HEK293 (cell line): ENCODE data around the gene CNGA4.

ENCODE experiments used
- CTCF ChIA-PET: fragments of 350-600 bp; formaldehyde crosslinking; extraction: SDS; loops from one replicate; lab custom pipeline; 2021; ENCODE audit warnings: antibody characterized with exemption; lab: Yijun Ruan, JAX
- POLR2A ChIA-PET: fragments of 300-600 bp; formaldehyde crosslinking; extraction: SDS; loops from one replicate; lab custom pipeline; 2020; ENCODE audit warnings: antibody characterized with exemption, inconsistent platforms; lab: Yijun Ruan, JAX
- H3K27ac ChIP-seq: fragments of 200-500 bp; sonication (Bioruptor generic); 2 replicates; pipeline ENCODE4 v1.5.1; 2014; ENCODE audit warnings: low read depth, low read length, control low read depth, inconsistent platforms; ENCODE audit errors: extremely low read depth
- H3K36me3 ChIP-seq, 2 experiments: fragments of 200-500 bp in 1 of 2; sonication (Bioruptor generic) in 1 of 2; 1 replicate in 1 of 2; 2 replicates in 1 of 2; pipeline ENCODE4 v1.5.1; 2014 to 2017; ENCODE audit warnings: inconsistent platforms in 2 of 2, low read length in 2 of 2; ENCODE audit not compliant: control insufficient read depth in 2 of 2, insufficient read depth in 1 of 2
- H3K4me1 ChIP-seq: fragments of 200-500 bp; sonication (Bioruptor generic); 2 replicates; pipeline ENCODE4 v1.5.1; 2014; ENCODE audit warnings: mild to moderate bottlenecking, low read length, inconsistent platforms; ENCODE audit not compliant: control insufficient read depth, insufficient read depth
- H3K4me3 ChIP-seq: 2 replicates; pipeline ENCODE4 v1.5.1; 2011; ENCODE audit warnings: low read depth, mild to moderate bottlenecking, control low read depth, low read length, moderate library complexity
- H3K9me3 ChIP-seq: fragments of 200-500 bp; sonication (Bioruptor generic); 2 replicates; pipeline ENCODE4 v1.5.1; 2014; ENCODE audit warnings: low read depth, low read length, inconsistent platforms; ENCODE audit not compliant: control insufficient read depth, insufficient read depth
- GLI2 ChIP-seq: fragments of 450-650 bp; formaldehyde crosslinking; IDR thresholded peaks from 2 replicates; pipeline ENCODE4; 2017; ENCODE audit warnings: missing biosample characterization, missing genetic modification characterization, low read depth, borderline replicate concordance
- MEIS1 ChIP-seq: sonication (generic); formaldehyde crosslinking; IDR thresholded peaks from 2 replicates; pipeline ENCODE4 v1.8.1; 2022; ENCODE audit warnings: missing genetic modification reagents, mild to moderate bottlenecking, borderline replicate concordance
- TRIM28 ChIP-seq: IDR thresholded peaks from 2 replicates; pipeline ENCODE4 v1.6.1; 2011; ENCODE audit warnings: low read length, control low read depth, borderline replicate concordance
- ZBTB26 ChIP-seq: fragments of 450-650 bp; formaldehyde crosslinking; optimal IDR thresholded peaks from 2 replicates; pipeline ENCODE3; 2016; ENCODE audit warnings: missing biosample characterization, mild to moderate bottlenecking, missing genetic modification characterization
- ZBTB49 ChIP-seq: fragments of 450-650 bp; formaldehyde crosslinking; IDR thresholded peaks from 2 replicates; pipeline ENCODE4 v1.5.1; 2016; ENCODE audit warnings: missing biosample characterization, missing genetic modification characterization, low read depth
- ZFP3 ChIP-seq: fragments of 450-650 bp; formaldehyde crosslinking; IDR thresholded peaks from 2 replicates; pipeline ENCODE4 v1.5.1; 2016; ENCODE audit warnings: low read depth, missing biosample characterization, missing genetic modification characterization
- ZNF10 ChIP-seq: fragments of 450-650 bp; formaldehyde crosslinking; IDR thresholded peaks from 2 replicates; pipeline ENCODE4 v1.5.1; 2017; ENCODE audit warnings: missing biosample characterization, missing genetic modification characterization
- ZNF133 ChIP-seq: fragments of 450-650 bp; formaldehyde crosslinking; IDR thresholded peaks from 2 replicates; pipeline ENCODE4 v1.5.1; 2016; ENCODE audit warnings: missing biosample characterization, missing genetic modification characterization
- ZNF140 ChIP-seq: fragments of 450-650 bp; formaldehyde crosslinking; IDR thresholded peaks from 2 replicates; pipeline ENCODE4 v1.5.1; 2016; ENCODE audit warnings: missing biosample characterization, missing genetic modification characterization
- ZNF155 ChIP-seq: fragments of 450-650 bp; formaldehyde crosslinking; IDR thresholded peaks from 2 replicates; pipeline ENCODE4 v1.5.1; 2016; ENCODE audit warnings: missing biosample characterization, missing genetic modification characterization
- ZNF23 ChIP-seq: fragments of 450-650 bp; formaldehyde crosslinking; IDR thresholded peaks from 2 replicates; pipeline ENCODE4 v1.5.1; 2016; ENCODE audit warnings: missing biosample characterization, missing genetic modification characterization, borderline replicate concordance
- ZNF354C ChIP-seq: fragments of 450-650 bp; formaldehyde crosslinking; IDR thresholded peaks from 2 replicates; pipeline ENCODE4 v1.5.1; 2016; ENCODE audit warnings: missing biosample characterization, missing genetic modification characterization, low read depth, borderline replicate concordance
- ZNF510 ChIP-seq: fragments of 450-650 bp; formaldehyde crosslinking; IDR thresholded peaks from 2 replicates; pipeline ENCODE4 v1.5.1; 2018; ENCODE audit warnings: mild to moderate bottlenecking, missing genetic modification characterization, missing biosample characterization; ENCODE audit not compliant: insufficient replicate concordance
- ZNF521 ChIP-seq: fragments of 450-650 bp; formaldehyde crosslinking; IDR thresholded peaks from 2 replicates; pipeline ENCODE4 v1.5.1; 2017; ENCODE audit warnings: missing biosample characterization, mild to moderate bottlenecking, missing genetic modification characterization
- ZNF560 ChIP-seq: fragments of 450-650 bp; formaldehyde crosslinking; IDR thresholded peaks from 2 replicates; pipeline ENCODE4 v1.5.1; 2017; ENCODE audit warnings: missing biosample characterization, missing genetic modification characterization, borderline replicate concordance
- ZNF561 ChIP-seq: fragments of 450-650 bp; IDR thresholded peaks from 2 replicates; pipeline ENCODE4 v1.5.1; 2018; ENCODE audit warnings: missing biosample characterization, missing genetic modification characterization, borderline replicate concordance
- ZNF792 ChIP-seq: fragments of 450-650 bp; formaldehyde crosslinking; IDR thresholded peaks from 2 replicates; pipeline ENCODE4 v1.5.1; 2016; ENCODE audit warnings: missing biosample characterization, missing genetic modification characterization
- ZSCAN23 ChIP-seq: fragments of 450-650 bp; formaldehyde crosslinking; IDR thresholded peaks from 2 replicates; pipeline ENCODE4 v1.5.1; 2016; ENCODE audit warnings: missing biosample characterization, missing genetic modification characterization
- TF ChIP-seq, protein P1 (sequence below): fragments of 450-650 bp; formaldehyde crosslinking; IDR thresholded peaks from 2 replicates; pipeline ENCODE4 v1.5.1; 2016; ENCODE audit warnings: missing biosample characterization, missing genetic modification characterization

The CNGA4 gene

GRCh38 chr11:6228520-6228919 lies 10.4 kb upstream of the CNGA4 start:
- Histone ChIP-seq H3K4me3 (no peak overlapping the region), H3K36me3 (peaks cover 0 to 13% of the 10 kb centered on the region in 2 experiments; a peak in 1 of 3 replicates), H3K9me3 (no peaks in the 10 kb centered on the region), H3K4me1 (no peaks in the 10 kb centered on the region), H3K27ac (no peak overlapping the region)
- TF ChIP-seq ZFP3 (tag by site-specific recombination) (no peak), ZNF521 (tag by site-specific recombination) (no peak), ZNF560 (tag by site-specific recombination) (no peak), MEIS1 (CRISPR knock-in tag) (no peak), GLI2 (tag by site-specific recombination) (no peak), ZNF792 (tag by site-specific recombination) (no peak), ZNF23 (tag by site-specific recombination) (no peak), ZNF133 (tag by site-specific recombination) (no peak)
- TF ChIP-seq, protein P1, sequence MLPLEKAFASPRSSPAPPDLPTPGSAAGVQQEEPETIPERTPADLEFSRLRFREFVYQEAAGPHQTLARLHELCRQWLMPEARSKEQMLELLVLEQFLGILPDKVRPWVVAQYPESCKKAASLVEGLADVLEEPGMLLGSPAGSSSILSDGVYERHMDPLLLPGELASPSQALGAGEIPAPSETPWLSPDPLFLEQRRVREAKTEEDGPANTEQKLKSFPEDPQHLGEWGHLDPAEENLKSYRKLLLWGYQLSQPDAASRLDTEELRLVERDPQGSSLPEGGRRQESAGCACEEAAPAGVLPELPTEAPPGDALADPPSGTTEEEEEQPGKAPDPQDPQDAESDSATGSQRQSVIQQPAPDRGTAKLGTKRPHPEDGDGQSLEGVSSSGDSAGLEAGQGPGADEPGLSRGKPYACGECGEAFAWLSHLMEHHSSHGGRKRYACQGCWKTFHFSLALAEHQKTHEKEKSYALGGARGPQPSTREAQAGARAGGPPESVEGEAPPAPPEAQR (tag by site-specific recombination), result no peak
- POLR2A ChIA-PET, result no interaction called here
- CTCF ChIA-PET, result interaction anchor here (0.6 to 0.7 kb wide), 2 partner anchors 9 to 147 kb away, joined by 3 read pairs; no protein-coding TSS in a partner anchor

- Histone ChIP-seq H3K4me3 (no peak overlapping the region), H3K27ac (no peak overlapping the region), H3K9me3 (no peaks in the 10 kb centered on the region), H3K36me3 (no peaks in the 10 kb centered on the region), H3K4me1 (no peaks in the 10 kb centered on the region)
- ChIA-PET POLR2A (no interaction called here), CTCF (interaction anchor here (0.7 to 1.2 kb wide), 2 partner anchors 21 to 627 kb away, joined by 3 read pairs; no protein-coding TSS in a partner anchor)
- no peak for TF ChIP-seq ZBTB49 (tag by site-specific recombination)
- TF ChIP-seq ZNF10 (tag by site-specific recombination), result no peak
- TF ChIP-seq ZNF155 (tag by site-specific recombination), result no peak
- no peak for TF ChIP-seq ZNF792 (tag by site-specific recombination)
Measured at GRCh38 chr11:6229911-6230310, 9.0 kb upstream of the CNGA4 start.

- Histone ChIP-seq H3K36me3 (no peaks in the 10 kb centered on the region), H3K4me1 (no peaks in the 10 kb centered on the region), H3K4me3 (no peak overlapping the region), H3K27ac (no peak overlapping the region), H3K9me3 (no peaks in the 10 kb centered on the region)
- POLR2A ChIA-PET, result interaction anchor here (0.9 kb wide), 1 partner anchor 451 kb away, joined by 3 read pairs; the partner anchor contains the start of gene MRPL17
- CTCF ChIA-PET, result no interaction called here
- no peak for TF ChIP-seq ZNF510 (tag by site-specific recombination)
- TF ChIP-seq TRIM28, result no peak
- TF ChIP-seq ZNF354C (tag by site-specific recombination), result no peak
- no peak for TF ChIP-seq ZNF140 (tag by site-specific recombination)
- TF ChIP-seq ZNF561 (tag by site-specific recombination), result no peak
- TF ChIP-seq, protein P1 (tag by site-specific recombination), result no peak
- TF ChIP-seq ZBTB49 (tag by site-specific recombination), result no peak
- no peak for TF ChIP-seq ZBTB26
- TF ChIP-seq ZSCAN23 (tag by site-specific recombination), result no peak
Measured at GRCh38 chr11:6232899-6233298, 6.0 kb upstream of the CNGA4 start.
